ENCODE data around the gene ANKRD11.
A peak's percentile ranks its signal among the peaks of the same experiment; 100 is the strongest.
"Not testable (repeated sequence)": the region's sequence is repeated elsewhere in the genome, so short reads cannot be mapped to it uniquely, and the experiment has no call there.

Gene ANKRD11

DNA sequence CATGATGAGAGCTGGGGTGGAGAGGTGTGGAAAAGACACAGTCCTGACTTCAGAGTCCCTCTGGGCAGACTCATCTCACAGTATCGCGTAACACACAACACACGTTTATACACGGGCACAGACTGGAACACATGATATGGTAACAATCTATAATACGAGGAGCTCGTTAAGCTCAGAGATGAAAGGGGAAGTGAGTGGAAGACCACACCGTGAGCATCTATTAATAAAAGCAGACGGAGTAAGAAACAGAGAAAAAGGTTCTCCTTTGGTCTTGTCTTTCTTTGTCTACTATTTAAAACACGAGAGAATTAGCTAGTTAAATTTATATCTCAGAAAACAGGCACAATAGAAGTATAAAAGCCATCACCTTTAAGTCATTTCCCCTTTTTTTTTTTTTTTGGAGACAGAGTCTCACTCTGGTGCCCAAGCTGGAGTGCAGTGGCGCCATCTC lies 13.5 kb downstream of the ANKRD11 start:
- DNase-seq: peak; percentile 60

DNA sequence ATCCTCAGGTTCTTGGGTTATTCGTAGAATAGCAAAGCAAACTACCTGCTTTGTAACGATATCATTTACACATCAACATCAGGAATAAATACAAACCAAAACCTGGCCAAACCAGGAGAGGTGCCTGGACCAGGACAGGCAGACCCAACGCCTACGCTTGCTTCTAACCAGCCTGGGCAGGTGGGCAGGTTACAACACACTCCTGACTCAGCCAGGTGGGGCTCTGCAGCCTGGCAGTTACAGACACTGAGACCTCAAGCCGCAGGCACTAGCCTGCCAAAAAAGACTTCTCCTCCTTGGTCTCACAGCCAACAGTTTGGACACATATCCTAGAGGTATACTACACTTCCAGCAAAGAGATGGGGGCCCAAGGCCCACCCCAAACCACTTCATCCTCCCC lies 14.0 kb downstream of the ANKRD11 start:
- no peak for DNase-seq

DNA sequence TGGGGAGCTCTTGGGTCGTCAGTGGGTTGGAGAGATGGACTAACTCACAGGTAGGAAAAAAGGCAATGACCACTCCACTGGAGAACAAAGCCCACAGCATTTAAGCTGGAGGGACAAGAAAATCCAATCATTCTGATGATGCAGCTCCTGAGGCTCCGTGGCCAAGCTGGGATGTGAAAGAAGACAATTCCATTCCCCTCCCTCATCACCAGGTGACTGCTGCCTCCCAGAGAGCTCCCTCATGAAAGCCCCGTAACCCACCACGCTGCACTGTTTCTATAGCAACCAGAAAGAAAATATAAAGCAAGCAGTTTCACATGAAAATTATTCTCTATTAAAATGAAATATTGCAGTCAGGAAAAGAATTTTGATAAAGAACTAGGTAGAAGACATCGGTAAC lies 15.2 kb downstream of the ANKRD11 start:
- DNase-seq: no peak

DNA sequence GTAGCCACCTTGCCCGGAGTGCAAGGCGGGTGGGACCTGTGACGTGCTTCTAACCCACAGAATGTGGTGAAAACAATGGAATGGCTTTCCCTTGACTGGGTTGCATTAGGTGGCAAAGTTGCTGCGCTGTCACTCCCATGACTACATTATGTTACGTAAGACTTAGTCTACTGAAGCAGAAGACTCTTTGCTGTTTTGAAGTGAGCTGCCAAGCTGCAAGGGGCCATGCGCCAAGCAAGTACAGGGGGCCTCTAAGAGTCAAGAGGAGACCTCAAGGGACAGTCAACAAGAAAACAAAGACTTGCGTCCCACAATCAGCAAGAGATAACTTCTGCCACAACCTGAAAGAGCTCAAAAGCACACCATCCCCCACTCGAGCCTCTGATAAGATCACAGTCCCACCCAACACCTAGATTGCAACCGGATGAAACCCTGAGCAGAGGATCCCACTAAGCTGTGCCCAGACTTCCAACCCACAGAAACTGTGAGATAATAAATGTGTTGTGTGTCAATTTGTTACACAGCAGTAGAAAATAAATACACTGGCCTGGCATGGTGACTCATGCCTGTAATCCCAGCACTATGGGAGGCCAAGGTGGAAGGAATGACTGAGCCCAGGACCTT lies 16.5 kb downstream of the ANKRD11 start:
- DNase-seq: peak; percentile 27

DNA sequence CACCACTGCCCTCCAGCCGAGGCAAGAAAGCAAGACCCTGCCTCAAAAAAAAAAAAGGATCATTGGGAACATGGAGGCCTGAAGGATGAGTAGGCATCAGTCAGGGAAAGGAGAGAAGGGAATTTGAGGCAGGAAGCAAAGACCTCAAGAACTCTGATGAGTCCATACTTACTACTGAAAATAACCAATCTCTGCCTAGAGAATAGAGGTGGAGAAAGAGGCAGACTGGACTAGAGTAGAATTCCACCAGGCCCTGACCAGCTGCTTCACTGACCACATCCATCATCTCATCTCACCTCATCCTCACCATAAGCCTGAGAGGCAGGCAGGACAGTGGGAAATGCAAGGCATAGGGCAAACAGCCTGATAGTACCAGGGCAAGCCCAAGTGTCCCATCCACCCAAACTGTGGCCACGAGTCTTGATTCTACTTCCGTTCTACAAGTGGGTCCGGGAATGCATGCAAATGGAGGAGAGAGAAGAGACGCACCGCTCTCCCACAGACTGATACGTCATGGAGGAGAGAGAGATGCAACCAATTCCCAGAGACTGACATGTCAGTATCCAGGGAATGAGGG lies 17.1 kb downstream of the ANKRD11 start:
- no peak for DNase-seq

DNA sequence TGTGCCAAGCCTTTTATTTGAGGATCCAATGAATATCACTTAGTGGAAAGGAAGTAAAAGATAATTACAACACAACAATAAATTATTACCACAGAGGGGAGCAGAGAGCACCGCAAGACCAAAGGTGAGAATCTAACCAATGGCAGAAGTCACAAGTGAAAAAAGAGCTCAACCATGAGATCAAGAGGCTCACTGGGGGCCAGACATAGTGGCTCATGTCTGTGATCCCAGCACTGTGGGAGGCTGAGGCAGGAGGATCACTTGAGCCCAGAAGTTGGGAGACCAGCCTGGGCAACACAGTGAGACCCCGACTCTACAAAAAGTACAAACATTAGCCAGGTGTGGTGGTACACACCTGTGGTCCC lies 17.7 kb downstream of the ANKRD11 start:
- DNase-seq: no peak

DNA sequence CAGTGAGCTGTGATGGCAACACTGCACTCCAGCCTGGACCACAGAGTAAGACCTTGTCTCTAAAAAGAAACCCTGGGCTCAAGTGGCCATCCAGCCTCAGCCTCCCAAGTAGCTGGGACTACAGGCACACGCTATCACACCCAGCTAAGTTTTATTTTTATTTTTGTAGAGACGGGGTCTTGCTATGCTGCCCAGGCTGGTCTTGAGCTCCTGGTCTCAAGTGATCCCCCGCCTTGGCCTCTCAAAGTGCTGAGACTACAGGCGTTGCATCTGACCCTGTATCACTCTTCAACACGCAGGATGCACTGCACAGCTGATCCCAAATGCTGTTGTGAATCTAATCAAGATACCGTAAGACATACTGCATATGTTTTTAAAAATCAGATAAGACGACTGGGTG lies 23.0 kb downstream of the ANKRD11 start:
- no peak for DNase-seq

DNA sequence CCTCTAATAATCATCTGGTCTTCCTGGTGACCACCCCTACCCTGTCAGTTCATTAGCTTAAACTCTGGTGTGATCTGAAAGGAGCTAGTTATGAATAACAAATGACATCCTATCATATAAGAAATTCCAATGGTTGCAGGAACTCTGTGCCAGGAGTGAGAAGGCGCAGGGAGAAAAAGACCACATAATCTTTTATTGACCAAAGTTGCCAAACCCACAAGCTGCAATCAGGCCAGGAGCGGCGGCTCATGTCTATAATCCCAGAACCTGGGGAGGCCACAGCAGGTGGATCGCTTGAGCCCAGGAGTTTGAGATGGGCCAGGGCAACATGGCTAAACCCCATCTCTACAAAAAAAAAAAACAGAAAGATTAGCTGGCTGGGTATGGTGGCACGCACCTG lies 23.4 kb downstream of the ANKRD11 start:
- DNase-seq: no peak

DNA sequence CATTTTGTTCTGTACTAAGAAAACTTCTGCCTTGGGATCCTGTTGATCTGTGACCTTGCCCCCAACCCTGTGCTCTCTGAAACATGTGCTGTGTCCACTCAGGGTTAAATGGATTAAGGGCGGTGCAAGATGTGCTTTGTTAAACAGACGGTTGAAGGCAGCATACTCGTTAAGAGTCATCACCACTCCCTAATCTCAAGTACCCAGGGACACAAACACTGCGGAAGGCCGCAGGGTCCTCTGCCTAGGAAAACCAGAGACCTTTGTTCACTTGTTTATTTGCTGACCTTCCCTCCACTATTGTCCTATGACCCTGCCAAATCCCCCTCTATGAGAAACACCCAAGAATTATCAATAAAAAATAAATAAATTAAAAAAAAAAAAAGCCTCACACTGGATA lies 27.0 kb downstream of the ANKRD11 start:
- not testable (repeated sequence) for DNase-seq

DNA sequence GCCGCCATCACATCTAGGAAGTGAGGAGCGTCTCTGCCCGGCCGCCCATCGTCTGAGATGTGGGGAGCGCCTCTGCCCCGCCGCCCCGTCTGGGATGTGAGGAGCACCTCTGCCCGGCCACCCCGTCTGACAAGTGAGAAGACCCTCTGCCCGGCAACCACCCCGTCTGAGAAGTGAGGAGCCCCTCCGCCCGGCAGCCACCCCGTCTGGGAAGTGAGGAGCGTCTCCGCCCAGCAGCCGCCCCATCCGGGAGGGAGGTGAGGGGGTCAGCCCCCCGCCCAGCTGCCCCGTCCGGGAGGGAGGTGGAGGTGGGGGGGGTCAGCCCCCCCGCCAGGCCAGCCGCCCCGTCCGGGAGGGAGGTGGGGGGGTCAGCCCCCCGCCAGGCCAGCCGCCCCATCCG lies 27.7 kb downstream of the ANKRD11 start:
- DNase-seq: not testable (repeated sequence)

DNA sequence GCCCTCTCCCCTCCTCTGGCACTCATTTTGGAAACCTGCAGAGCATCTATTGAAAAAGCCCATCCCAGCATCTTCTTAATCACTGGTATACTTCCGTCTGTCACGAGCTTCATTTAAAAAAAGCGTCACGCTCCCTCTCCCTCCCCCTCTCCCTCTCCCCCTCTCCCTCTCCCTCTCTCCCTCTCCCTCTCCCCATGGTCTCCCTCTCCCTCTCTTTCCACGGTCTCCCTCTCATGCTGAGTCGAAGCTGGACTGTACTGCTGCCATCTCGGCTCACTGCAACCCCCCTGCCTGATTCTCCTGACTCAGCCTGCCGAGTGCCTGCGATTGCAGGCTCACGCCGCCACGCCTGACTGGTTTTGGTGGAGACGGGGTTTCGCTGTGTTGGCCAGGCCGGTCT lies 28.5 kb downstream of the ANKRD11 start:
- not testable (repeated sequence) for DNase-seq

DNA sequence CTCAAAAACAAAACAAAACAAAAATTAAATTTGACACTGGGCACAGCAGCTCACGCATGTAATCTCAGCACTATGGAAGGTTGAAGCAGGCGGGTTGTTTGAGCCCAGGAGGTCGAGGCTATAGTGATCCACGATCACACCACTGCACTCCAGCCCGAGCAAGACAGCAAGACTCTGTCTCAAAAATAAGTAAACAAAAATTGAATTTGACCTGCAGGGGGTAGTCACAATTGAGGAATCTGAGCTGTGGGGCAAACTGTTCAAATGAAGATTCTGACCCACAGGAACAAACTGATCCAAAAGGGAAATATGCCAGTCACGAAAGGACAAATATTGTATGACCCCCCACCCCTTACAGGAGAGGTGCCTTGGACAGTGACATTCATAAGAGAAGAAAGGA lies 29.8 kb downstream of the ANKRD11 start:
- no peak for DNase-seq

DNA sequence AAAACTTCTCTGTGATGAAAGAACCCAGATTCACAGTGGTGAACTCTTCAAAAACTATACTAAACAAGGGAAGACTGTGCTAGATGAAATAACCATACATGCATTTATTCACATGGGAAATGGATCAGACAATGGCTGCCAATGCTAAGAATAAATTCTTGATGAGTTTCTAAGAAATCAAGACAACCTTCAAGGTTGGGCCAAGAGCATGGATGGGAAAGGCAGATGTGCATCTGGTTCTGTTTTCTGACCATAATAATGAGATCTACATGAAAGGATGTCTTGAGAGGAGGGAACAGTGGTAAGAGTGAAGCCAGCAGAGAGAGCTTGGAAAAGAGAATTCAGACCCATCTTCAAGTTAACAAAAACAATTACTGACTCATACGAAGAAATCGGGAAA lies 31.4 kb downstream of the ANKRD11 start:
- no peak for DNase-seq

DNA sequence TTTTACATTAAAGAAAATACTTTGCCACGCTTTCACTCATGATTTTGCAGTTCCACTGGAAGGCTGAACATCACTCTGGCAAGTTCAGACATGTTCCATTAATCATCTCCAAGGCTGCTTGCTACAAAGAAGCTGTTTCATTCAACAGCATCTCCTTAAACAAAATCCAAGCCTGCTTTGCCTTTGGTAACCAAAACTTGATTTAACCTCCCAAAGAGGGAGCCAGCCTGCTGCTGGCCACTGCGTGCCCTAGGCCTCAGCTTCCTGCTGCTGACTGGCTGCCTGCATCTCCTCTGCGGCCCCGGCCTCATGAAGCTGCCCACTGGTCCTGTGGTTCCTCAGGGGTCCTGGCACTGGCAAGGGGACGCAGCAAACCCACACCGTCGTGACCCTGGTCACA lies 31.8 kb downstream of the ANKRD11 start:
- DNase-seq: no peak

DNA sequence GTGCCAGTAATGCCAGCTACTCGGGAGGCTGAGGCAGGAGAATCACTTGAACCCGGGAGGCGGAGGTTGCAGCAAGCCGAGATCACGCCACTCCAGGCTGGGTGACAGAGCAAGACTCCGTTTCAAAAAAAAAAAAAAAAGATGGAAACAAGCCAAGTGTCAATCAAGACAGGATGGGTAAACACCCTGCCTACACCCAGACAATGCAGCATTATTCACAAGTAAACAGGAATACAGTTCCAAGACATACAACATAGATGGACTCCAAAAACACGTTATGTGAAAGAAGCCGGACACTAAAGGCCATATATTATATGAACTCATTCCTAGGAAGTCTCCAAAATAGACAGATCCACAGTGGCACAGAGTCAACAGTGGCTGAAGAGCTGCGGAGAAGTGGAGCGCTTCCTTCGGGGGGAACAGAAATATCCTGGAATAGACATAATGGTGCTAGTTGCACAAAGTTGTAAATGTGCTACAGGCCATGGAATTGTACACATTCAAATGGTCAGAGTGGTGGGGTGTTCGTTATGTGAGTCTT lies 33.9 kb downstream of the ANKRD11 start:
- no peak for DNase-seq

DNA sequence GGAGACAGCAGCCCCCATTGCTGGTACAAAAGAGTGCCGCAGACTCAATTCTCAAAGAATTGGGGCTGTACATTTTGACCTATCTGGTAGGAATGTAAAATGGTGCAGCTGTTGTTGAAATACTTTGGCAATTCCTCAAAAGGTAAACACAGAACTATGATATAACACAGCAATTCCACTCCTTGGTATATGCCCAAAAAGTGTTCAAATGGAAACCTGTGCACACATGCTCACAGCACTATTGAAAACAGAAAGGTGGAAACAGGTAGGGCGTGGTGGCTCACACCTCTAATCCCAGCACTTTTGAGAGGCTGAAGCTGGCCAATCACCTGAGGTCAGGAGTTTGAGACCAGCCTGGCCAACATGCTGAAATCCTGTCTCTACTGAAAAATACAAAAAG lies 34.7 kb downstream of the ANKRD11 start:
- DNase-seq: no peak

DNA sequence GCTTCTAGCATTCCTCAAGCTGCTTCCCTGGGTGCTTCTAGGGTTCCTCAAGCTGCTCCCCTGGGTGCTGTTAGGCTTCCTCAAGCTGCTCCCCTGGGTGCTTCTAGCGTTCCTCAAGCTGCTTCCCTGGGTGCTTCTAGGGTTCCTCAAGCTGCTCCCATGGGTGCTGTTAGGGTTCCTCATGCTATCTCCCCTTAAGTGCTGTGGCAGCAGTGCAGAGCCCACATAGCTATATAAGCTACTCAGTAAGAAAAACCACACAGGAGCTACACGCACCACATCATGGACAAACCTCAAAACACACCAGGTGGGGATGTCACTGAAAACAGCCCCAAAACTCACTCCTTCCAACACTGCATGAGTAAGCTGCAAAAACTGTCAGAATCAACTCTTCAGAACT lies 35.2 kb downstream of the ANKRD11 start:
- no peak for DNase-seq

DNA sequence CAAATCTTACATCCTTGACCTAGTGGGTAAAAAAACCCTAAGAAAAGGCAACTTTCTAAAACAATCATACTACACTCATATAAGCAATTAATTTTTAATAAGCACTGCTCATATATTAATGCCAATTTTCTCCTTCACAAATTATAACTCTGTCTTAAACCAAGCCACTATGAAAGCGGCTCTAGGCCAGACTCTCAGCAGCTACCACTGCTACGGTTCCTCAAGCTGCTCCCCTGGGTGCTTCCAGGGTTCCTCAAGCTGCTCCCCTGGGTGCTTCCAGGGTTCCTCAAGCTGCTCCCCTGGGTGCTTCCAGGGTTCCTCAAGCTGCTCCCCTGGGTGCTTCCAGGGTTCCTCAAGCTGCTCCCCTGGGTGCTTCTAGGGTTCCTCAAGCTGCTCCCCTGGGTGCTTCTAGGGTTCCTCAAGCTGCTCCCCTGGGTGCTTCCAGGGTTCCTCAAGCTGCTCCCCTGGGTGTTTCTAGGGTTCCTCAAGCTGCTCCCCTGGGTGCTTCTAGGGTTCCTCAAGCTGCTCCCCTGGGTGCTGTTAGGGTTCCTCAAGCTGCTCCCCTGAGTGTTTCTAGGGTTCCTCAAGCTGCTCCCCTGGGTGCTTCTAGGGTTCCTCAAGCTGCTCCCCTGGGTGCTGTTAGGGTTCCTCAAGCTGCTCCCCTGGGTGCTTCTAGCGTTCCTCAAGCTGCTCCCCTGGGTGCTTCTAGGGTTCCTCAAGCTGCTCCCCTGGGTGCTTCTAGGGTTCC lies 35.8 kb downstream of the ANKRD11 start:
- DNase-seq: not testable (repeated sequence)

DNA sequence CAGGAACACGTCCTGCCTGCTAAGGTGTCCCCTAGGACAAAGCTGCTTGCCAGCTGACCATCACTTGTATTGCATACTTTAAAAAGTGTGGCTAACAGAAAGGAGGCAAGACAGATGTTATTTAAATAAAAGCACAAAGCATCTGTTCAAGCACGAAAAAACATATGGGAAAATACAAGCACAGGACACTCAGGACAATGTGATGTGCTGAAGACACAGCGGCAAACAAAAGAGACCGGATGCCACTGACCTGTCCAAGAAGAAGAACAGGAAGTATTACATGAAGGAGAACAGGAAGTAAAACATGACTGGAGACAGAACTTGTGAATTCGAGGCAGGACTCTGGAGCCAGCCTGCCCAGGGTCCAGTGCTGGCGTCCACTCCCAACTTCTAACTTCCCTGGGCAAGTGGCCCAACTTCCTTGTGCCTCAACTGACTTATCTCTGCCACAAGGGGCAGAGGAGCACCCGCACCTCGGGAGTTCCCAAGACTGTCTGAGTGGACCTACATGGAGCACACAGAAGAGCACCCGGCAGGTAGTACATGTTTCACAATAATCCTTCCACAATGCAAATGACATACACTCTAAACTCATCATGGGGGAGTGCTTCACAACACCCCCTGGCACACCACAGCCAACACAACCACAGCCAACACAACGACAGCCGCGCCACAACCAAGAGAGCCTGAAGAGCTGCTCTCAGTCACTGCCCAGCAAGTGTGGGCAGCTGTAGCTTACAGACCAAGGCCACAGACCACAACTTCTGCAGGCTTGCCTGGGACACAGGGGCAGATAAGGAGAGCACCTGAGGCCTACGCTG lies 36.6 kb downstream of the ANKRD11 start:
- no peak for DNase-seq

DNA sequence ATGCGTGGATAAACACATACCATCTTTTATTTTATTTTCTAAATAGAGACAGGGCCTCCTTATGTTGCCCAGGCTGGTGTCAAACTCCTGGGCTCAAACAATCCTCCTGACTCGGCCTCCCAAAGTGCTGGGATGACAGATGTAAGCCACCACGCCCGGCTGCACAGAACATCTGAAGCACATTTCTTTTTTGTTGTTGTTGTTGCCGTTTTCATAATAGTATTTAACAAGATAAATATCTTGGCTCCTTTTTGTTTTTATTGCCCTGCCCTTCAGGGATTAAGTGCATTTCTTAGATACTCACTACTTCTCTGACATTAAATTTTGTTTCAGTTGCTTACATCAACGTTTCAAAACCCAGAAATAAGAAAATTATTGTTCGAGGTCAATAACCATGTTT lies 37.4 kb downstream of the ANKRD11 start:
- no peak for DNase-seq

DNA sequence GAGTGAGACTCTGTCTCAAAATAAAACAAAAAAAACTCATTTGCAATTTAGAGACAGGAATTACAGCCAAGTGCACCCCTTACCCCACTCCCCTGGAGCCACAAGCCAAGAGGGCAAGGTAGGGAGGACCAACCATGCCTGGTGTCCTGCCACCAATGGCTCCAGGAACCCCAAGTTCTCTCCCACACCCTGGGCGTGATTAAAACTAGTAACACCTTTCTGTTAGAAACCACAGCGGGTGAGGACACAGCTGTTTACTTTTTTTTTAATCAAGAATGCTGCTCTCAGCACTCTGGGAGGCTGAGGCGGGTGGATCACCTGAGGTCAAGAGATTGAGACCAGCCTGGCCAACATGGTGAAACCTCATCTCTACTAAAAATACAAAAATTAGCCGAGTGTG lies 38.1 kb downstream of the ANKRD11 start:
- no peak for DNase-seq

DNA sequence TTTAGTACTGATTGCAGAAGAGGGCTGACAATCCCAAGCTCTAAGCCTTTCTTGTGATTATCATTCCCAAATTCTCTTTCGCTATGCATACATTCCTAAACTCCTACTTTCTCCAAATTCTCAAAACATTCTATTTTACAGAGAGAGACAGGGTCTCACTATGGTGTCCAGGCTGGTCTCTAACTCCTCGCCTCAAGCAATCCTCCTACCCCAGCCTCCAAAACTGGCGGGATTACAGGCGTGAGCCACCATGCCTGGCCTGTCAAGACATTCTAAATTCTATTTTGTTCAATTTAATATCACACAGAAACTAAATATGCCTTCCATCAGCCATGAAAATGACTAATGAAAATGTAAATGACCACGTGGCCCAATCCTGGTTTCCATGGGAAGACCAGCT lies 39.8 kb downstream of the ANKRD11 start:
- no peak for DNase-seq

DNA sequence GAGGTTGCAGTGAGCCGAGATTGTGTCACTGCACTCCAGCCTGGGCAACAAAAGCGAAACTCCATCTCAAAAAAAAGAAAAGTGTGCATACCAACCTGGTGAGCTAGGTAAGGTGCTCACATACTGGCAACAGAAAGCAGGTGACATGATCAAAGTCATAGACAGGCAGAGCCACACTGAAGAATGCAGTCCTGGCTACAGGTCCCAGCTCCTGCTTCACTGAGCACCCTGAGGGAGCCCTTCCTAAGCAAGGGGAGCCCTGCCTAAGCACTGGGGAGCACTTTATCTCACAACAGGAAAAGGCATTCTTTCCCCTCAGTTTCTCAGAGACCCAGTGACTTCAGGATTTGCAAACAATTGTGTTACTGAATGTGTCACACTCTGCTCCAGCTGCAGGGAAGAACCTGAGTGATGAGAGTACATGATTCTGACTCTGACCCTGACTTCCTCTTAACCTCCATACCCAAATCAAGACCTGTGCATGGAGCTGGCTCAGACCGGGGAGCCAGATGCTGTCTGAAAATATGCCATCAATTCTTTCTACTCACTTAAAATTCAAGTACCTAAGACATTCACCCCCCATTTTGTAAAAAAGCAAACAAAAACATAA lies 40.5 kb downstream of the ANKRD11 start:
- no peak for DNase-seq

Data from SIG-M5 (cell line).